NOMO-1 treated with DMSO at 0.1 percent for 48 hours (cell line): ENCODE data around the gene PRLR.

ENCODE experiments used
- DNase-seq: peaks from one replicate; lab custom pipeline; 2025; ENCODE audit not compliant: unreplicated experiment; lab: John Stamatoyannopoulos, UW

Gene PRLR

GRCh38 chr5:35009657-35010056 is 220.6 kb downstream of the PRLR start:
- no peak for DNase-seq

GRCh38 chr5:35009019-35009418 is 221.3 kb downstream of the PRLR start:
- DNase-seq, result no peak

GRCh38 chr5:35004771-35005170 is 225.5 kb downstream of the PRLR start:
- no peak for DNase-seq

- no peak for DNase-seq
Observed at GRCh38 chr5:35004200-35004599, 226.1 kb downstream of the PRLR start.

- peak; percentile 73 for DNase-seq
Observed at GRCh38 chr5:35003018-35003957, 227.0 kb downstream of the PRLR start.

GRCh38 chr5:35002459-35002858 is 227.8 kb downstream of the PRLR start:
- no peak for DNase-seq

- DNase-seq, result no peak
Observed at GRCh38 chr5:35001842-35002241, 228.4 kb downstream of the PRLR start.
